GM19238 (cell line): Measurements from ENCODE around the gene RPS6KA1.
"Not testable (repeated sequence)": the region's sequence is repeated elsewhere in the genome, so short reads cannot be mapped to it uniquely, and the experiment has no call there.

Experiments
- DNase-seq: peaks from one replicate; pipeline ENCODE4 v3.0.0; 2011; ENCODE audit warnings: low spot score; ENCODE audit not compliant: insufficient read length

The RPS6KA1 gene

GRCh38 chr1:26529655-26530409 lies at the start of gene RPS6KA1:
Gene RPS6KA1, plus strand, starts transcription at chr1:26529761. Its CDS starts 160 bp downstream, at chr1:26529921.
- peak; percentile 96 for DNase-seq

DNA sequence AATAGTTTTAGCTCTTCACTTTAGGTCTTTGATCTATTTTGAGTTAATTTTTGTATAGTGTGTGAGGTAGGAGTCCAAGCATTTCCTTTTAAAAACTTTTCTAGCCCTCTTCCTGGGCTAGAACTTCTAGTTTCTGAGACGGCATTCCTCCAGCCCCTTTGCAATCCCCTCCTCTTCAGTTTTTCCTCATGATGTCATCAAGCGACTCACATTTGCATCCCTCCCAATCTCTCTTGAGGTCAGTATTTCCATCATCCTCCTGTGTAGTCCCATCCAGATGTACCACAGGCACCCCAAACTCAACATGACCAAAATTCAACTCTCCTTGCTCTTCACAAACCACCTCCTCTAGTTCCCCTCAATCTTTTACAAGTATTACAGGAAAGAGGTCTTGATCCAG lies 46.6 kb upstream of the RPS6KA1 start:
- no peak for DNase-seq

DNA sequence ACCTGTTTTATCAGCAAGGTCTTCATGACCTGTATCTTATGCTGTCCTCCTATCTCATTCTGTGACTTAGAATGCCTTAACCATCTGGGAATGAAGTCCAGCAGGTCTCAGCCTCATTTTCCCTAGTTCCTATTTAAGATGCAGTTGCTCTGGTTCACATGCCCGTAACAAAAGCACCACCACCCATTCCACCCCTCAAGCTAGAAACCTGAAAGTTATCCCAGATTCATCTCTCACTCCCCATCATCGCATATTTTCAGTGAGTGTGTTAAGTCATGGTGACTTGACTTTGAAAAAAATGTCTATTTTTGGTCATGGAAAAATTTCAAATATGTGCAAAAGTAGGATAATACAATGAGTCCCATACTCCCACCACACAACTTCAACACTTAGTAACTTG lies 45.6 kb upstream of the RPS6KA1 start:
- DNase-seq, result no peak

DNA sequence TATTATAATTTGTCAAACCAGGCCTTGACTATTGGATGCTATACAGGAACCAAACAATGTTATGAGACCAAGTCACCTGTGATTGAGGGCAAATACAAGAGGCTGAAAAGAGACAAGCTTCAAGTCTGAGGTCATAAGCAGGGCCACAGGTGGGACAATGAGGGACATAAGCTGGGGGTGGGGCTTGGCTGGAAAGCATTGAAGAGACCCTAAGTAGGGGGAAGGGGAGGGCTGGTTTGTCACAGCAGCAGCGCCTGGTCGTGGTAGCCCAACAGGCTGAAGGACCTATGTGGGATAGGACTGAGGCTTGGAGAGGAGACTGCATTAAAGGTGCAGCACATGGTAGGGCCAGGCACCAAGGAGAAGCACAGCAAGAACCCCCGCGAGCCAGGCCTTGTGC lies 39.4 kb upstream of the RPS6KA1 start:
- no peak for DNase-seq

- DNase-seq, result no peak
Observed at GRCh38 chr1:26493267-26493666, 36.3 kb upstream of the RPS6KA1 start.

DNA sequence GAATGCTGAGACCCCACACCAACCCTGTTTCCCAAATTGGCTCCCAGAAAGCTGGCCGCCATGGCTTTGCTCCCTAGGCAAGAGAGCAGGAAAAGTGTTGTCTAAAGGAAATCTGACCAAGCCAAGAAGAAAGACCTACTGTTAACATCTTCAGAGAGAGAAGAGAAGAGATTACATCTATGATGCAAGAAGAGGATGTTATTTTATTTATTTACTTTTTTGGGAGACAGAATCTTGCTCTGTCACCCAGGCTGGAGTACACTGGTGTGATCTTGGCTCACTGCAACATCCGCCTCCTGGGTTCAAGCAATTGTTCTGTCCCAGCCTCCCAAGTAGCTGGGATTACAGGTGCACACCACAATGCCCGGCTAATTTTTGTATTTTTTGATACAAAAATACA lies 35.6 kb upstream of the RPS6KA1 start:
- DNase-seq, result no peak

GRCh38 chr1:26496861-26497260 lies 32.7 kb upstream of the RPS6KA1 start:
- no peak for DNase-seq

- no peak for DNase-seq
Observed at GRCh38 chr1:26498894-26499293, 30.7 kb upstream of the RPS6KA1 start.

- peak; percentile 90 for DNase-seq
Observed at GRCh38 chr1:26500488-26501175, 28.9 kb upstream of the RPS6KA1 start.

DNA sequence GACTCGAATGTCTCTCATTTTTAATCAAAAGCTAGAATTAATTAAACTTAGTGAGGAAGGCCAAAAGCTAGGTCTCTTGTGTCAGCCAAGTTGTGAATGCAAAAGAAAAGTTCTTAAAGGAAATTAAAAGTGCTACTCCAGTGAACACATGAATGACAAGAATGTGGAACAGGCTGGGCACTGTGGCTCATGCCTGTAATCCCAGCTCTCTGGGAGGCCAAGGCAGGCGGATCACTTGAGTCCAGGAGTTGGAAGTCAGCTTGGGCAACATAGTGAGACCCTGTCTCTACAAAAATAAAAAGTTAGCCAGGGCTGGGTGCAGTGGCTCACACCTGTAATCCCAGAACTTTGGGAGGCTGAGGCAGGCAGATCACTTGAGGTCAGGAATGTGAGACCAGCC lies 18.9 kb upstream of the RPS6KA1 start:
- not testable (repeated sequence) for DNase-seq

GRCh38 chr1:26515836-26516235 lies 13.7 kb upstream of the RPS6KA1 start:
- DNase-seq, result not testable (repeated sequence)

- DNase-seq, result no peak
Observed at GRCh38 chr1:26516987-26517765, 12.4 kb upstream of the RPS6KA1 start.

GRCh38 chr1:26517766-26518049 lies 11.9 kb upstream of the RPS6KA1 start:
- DNase-seq, result no peak

GRCh38 chr1:26518355-26518754 lies 11.2 kb upstream of the RPS6KA1 start:
- no peak for DNase-seq

- DNase-seq, result no peak
Observed at GRCh38 chr1:26520339-26520738, 9.2 kb upstream of the RPS6KA1 start.

DNA sequence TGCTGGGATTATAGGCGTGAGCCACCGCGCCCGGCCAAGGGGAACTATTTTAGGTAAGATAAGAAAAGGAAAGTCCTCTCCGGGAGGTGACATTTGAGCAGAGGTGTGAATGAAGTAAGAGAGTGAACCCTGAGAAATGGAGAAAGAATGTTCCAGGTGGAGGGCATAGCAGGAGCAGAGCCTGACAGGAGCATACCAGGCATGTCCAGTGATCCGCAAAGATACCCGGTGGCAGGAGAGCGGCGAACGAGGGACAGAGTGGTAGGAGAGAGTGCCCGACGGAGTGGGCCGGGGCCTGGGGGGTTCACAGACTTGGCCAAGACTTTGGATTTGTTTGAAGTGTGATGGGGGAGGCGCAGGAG lies 7.9 kb upstream of the RPS6KA1 start:
- DNase-seq, result no peak

- no peak for DNase-seq
Observed at GRCh38 chr1:26522073-26522472, 7.5 kb upstream of the RPS6KA1 start.

GRCh38 chr1:26524181-26524580 lies 5.4 kb upstream of the RPS6KA1 start:
- DNase-seq, result no peak

DNA sequence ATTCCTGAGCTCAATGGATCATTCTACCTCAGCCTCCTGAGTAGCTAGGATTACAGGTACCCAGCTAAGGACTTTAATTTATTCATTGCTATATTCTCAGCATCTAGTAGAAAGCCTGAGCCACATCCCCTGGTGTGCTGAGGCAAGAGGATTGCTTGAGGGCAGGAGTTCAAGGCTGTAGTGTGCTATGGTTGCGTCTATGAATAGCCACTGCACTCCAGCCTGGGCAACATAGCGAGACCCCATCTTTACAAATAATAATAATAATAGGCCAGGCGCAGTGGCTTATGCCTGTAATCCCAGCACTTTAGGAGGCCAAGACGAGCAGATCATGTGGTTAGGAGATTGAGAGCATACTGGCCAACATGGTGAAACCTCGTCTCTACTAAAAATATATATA lies 3.3 kb upstream of the RPS6KA1 start:
- DNase-seq, result no peak

GRCh38 chr1:26529405-26529654 lies 231 bp upstream of the RPS6KA1 start:
- no peak for DNase-seq

DNA sequence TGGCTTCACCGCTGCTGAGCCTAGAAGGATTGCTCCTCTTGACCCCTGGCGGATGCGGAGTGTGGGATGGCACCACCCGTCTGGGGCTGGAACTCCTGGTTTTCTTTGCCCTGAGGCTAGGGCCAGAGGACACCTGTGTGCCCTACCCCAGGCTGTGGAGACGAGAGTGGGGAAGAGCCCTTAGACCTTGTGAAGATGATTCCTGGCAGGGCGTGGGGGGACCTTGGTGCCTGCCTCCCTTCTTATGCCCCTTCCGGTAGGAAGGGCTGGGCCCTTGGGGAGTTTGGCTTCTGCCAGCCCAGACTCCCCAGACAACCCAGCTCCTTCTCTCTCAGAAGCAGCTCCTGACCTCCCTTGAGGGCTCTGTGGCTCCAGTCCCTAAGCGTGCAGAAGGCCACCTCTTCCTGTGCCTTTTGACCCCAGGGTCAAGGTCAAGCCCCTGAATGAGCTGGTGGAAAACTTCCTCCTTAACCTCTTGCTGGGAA lies 891 bp downstream of the RPS6KA1 start:
- no peak for DNase-seq

DNA sequence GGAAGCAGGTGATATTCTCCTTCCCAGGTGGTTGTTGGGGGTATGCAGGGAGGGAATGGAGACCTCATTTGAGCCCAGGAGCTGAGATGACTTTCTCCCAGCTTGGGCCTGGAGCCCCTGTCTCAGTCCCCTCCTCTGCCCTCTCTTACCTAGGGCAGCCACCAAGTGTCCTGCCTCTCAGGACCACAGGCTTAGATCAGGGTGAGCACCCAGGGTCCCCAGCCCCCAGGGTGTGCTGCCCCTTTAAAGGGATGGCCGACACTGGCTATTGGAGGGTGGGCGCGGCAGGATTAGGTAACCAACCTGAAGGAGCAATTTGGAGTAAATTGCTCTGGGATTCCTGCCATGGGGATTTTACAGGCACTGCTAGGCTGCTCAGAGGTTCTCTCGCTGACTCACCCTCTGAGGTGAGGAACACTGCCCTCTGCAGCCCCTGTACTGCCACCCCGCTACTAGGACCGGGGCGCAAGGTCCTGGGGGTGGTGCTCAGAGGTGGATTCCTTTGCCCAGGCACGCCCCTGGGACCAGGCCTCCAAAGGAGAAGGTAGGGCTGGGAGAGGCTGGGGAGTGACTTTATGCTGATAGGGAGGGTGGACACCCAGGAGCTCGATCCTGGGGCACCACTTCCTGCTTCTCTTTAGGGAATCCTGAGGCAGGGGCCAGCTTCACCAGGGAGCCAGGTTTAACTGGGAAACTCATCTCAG lies 1.5 kb downstream of the RPS6KA1 start:
- no peak for DNase-seq
